ENCODE measurements around the gene RC3H2.
"Not testable (repeated sequence)": the region's sequence is repeated elsewhere in the genome, so short reads cannot be mapped to it uniquely, and the experiment has no call there.

Gene RC3H2

GRCh38 chr9:122929796-122930354 lies 24.7 kb upstream of the RC3H2 start:
- DNase-seq (ENCODE audit: low read depth in 2 of 2): no peak

DNA sequence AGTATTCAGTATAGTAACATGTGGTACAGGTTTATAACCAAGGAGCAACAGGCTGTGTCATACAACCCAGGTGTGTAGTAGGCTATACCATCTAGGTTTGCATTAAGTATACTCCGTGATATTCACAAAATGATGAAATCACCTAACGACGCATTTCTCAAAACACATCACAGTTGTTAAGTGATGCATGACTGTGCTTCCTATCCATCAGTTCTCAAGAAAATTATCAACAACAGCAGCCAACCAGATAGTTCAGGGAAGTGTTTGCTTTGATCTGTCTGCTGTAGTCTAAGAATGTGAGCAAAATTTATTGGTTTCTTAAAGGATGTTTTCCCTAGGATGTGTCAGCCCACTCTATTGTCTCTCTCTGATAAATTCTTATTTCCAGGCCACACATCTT lies 18.8 kb upstream of the RC3H2 start:
- DNase-seq (ENCODE audit: low read depth in 2 of 2): no peak

DNA sequence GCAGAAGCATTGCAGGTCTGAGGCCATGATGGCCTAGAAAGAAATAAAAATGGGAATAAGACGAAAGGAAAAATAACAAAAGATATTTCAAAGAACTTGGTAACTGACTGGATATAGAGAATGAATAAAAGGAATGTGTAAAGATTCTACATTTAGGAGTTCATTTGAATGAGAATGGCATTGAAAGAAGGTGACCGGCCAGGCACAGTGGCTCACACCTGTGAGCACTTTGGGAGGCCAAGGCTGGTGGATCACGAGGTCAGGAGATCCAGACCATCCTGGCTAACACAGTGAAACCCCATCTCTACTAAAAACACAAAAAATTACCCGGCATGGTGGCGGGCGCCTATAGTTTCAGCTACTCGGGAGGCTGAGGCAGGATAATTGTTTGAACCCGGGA lies 17.6 kb upstream of the RC3H2 start:
- no peak for DNase-seq (ENCODE audit: low read depth in 2 of 2)

GRCh38 chr9:122918310-122918709 lies 13.2 kb upstream of the RC3H2 start:
- no peak for DNase-seq (ENCODE audit: low read depth in 2 of 2)

DNA sequence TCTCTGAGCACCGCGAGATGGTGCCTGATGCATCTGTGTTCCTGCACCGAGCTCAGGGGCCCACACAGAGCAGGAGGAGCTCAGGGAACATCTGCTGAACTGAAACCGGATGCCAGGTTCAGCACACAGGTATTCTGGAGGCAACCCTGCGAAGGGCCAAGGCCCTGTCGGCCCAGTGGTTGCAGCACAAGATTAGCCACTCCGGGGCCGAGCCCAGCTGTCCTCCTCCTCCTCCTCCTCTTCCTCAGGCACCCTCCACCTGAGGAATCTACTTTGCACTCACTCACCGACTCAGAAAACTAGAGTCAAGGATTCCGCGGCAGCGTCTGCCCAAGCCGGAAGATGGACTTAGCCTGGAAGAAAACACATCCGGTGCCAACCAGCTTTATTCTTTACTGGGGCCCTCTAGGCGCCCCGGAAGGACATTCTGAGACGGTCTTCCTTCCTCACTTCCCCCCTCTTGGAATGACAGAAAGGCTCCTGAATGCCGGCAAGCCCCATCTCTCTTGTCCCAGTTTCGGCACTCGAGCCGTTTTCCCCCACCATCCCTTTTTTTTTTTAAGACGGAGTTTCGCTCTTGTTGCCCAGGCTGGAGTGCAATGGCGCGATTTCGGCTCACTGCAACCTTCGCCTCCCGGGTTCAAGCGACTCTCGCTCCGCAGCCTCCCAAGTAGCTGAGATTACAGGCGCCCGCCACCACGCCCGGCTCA lies 8.0 kb upstream of the RC3H2 start, which contains the start of gene ZBTB6:
Gene ZBTB6, minus strand, starts transcription at position 360 of the 710 bp plus-strand sequence. CDS start 1,251 bp downstream, outside the sequence.
- peak; percentile 62 to 68 for DNase-seq (ENCODE audit: low read depth in 2 of 2)

DNA sequence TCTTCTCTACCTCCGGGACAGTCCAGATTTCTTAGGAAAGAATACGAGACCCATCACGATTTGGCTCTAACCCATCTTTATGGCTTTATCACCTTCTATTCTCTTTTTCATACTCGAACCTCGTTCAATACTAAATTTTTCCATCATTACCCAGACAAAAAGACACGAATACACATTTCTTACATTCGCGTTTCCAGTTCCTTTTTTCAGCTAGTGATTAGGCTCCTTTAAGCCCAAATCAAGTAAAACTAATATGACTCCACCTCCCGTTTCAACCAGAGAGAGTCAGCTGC lies 7.5 kb upstream of the RC3H2 start:
- no peak for DNase-seq (ENCODE audit: low read depth in 2 of 2)

GRCh38 chr9:122906122-122906521 lies 963 bp upstream of the RC3H2 start:
- DNase-seq (ENCODE audit: low read depth in 2 of 2): not testable (repeated sequence)

DNA sequence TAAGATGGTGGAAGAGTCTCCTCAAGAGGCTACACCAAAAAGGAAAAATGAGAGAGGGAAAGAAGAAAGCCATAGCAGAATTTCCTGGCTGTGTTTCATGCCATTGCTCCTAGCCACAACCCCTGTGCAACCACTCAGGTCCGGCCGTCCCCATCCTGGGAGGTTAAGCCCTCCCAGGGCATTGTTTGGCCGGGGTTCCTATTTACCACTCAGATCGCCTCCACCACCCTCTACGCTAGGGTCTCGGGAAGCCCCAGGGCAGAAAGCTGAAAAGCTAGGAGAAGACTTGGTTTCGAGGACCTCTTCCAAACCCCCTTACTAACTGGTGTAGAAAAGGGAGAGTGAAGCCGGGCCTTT lies 715 bp downstream of the RC3H2 start:
- DNase-seq (ENCODE audit: low read depth in 2 of 2): peak in 1 of 2 donors; percentile 4

GRCh38 chr9:122900791-122901190 lies 4.4 kb downstream of the RC3H2 start:
- DNase-seq (ENCODE audit: low read depth in 2 of 2): no peak

- no peak for DNase-seq (ENCODE audit: low read depth in 2 of 2)
Observed at GRCh38 chr9:122897969-122898368, 7.2 kb downstream of the RC3H2 start.

- DNase-seq (ENCODE audit: low read depth in 2 of 2): no peak
Observed at GRCh38 chr9:122888480-122888879, 16.7 kb downstream of the RC3H2 start.

GRCh38 chr9:122883125-122883524 lies 22.0 kb downstream of the RC3H2 start:
- no peak for DNase-seq (ENCODE audit: low read depth in 2 of 2)

GRCh38 chr9:122879443-122879842 lies 25.7 kb downstream of the RC3H2 start:
- DNase-seq (ENCODE audit: low read depth in 2 of 2): no peak

DNA sequence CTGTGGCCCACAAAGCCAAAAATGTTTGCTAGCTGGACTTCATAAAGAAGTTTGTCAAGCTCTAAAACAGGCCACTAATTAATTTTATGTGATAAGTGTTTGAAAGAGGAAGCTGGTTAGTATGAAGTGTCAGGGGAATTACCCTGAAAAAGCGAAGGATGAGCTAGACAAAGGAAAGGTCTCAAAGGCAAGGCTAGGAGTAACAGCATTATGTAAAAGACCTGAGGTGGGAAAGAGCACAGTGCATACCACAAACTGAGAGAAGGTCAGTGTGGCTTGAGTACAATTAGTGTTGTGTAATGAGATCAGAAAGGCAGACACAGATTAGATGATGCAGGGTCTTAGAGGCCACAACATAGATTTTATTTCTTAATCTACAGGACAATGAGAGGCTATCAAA lies 29.6 kb downstream of the RC3H2 start:
- DNase-seq (ENCODE audit: low read depth in 2 of 2): no peak

DNA sequence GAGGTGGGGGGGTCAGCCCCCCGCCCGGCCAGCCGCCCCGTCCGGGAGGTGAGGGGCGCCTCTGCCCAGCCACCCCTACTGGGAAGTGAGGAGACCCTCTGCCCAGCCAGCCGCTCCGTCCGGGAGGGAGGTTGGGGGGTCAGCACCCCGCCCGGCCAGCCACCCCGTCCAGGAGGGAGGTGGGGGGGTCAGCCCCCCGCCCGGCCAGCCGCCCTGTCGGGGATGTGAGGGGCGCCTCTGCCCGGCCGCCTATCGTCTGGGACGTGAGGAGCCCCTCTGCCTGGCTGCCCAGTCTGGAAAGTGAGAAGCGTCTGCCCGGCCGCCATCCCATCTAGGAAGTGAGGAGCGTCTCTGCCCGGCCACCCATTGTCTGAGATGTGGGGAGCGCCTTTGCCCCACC lies 37.9 kb downstream of the RC3H2 start:
- not testable (repeated sequence) for DNase-seq (ENCODE audit: low read depth in 2 of 2)

DNA sequence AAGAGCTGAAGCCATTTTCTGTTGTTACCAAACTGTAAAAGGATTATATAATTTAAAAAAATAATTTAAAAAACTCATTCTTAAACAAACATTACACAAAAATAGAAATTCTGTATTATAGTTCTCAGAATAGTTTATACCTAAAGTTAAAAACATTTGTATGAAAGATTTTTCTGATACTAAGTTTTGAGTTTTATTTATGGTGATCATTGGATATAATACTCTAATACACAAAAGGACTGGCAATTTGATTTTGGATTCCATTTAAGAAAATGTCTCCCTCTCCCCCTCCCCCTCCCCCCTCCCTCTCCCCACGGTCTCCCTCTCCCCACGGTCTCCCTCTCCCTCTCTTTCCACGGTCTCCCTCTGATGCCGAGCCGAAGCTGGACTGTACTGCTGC lies 39.1 kb downstream of the RC3H2 start:
- DNase-seq (ENCODE audit: low read depth in 2 of 2): no peak

GRCh38 chr9:122865300-122865699 lies 39.9 kb downstream of the RC3H2 start:
- no peak for DNase-seq (ENCODE audit: low read depth in 2 of 2)

DNA sequence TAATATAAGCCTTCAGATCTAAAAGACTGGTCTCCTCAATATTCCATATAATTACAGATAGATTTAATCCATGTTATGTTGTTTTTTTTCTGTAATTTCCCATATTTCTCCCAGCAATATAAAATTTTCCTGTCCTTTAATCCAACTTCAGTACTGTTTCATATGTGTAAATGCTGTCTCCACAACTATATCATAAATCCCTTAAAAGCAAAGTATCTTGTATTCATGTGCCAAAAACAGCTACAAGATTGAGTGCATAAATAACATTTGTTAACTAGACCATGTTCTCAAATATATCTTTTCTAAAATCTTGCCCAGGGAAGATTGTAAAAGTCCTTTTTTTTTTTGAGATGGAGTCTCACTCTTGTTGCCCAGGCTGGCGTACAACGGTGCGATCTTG lies 41.8 kb downstream of the RC3H2 start:
- no peak for DNase-seq (ENCODE audit: low read depth in 2 of 2)

GRCh38 chr9:122860319-122861142 lies 44.6 kb downstream of the RC3H2 start:
- no peak for DNase-seq (ENCODE audit: low read depth in 2 of 2)

GRCh38 chr9:122857815-122858214 lies 47.3 kb downstream of the RC3H2 start:
- no peak for DNase-seq (ENCODE audit: low read depth in 2 of 2)

- DNase-seq (ENCODE audit: low read depth in 2 of 2): not testable (repeated sequence)
Observed at GRCh38 chr9:122852085-122852786, 52.9 kb downstream of the RC3H2 start.

GRCh38 chr9:122848256-122848943 lies 56.8 kb downstream of the RC3H2 start:
- DNase-seq (ENCODE audit: low read depth in 2 of 2): no peak
